ENCODE data around the gene KIF2A. TPM values are rescaled to one million over a fixed set of nuclear protein-coding genes. Genes with fewer than 3 reads are reported as not detected.

Gene KIF2A
- total and polyA plus RNA-seq, 9 of the 15 experiments (the other 6 are each of a cell fraction or from before 2014, with no cell fraction given) = 42.6 to 126 (median 77.6) TPM

- no peaks in the 10 kb centered on the region for H4K20me1 ChIP-seq (replicated peaks; ENCODE audit: control insufficient read depth, insufficient read depth, low read length)
- ChIA-PET POLR2A (no interaction called here), CTCF (ENCODE audit: low intra/inter-chr PET ratio) (no interaction called here)
- H3K79me2 ChIP-seq (ENCODE audit: control insufficient read depth, insufficient read depth, low read length) = peaks cover 95% of the 10 kb centered on the region
- peaks cover 0 to 9% of the 10 kb centered on the region in 2 experiments; a peak in 2 of 5 replicates for H3K4me1 ChIP-seq (replicated peaks in 1 of 2; ENCODE audit: control insufficient read depth in 2 of 2, insufficient read depth in 2 of 2, low read length in 2 of 2)
- in situ Hi-C loops (cut with MboI) (loop anchor here (5.0 kb wide), 1 partner anchor 115 kb away; no protein-coding TSS in a partner anchor), intact Hi-C loops (cut with micrococcal nuclease) (no loop called here)
- no peak overlapping the region for H3K4me2 ChIP-seq (ENCODE audit: insufficient read depth, low read length)
- FAIRE-seq (no peak), ATAC-seq (peak; percentile 53), DNase-seq (ENCODE audit: extremely low read depth in 1 of 4, low spot score in 3 of 4) (no peak)
- no peaks in the 10 kb centered on the region for H3K9me1 ChIP-seq (ENCODE audit: control insufficient read depth, insufficient read depth, low read length)
- no TSS peak for BruUV-seq (replicated peaks)
- no peaks in the 10 kb centered on the region for H3K9me3 ChIP-seq (replicated peaks; ENCODE audit: control insufficient read depth, insufficient read depth, low read depth, low read length)
- H3K36me3 ChIP-seq (ENCODE audit: control insufficient read depth, insufficient read depth, low read length) = peaks cover 16% of the 10 kb centered on the region; the same call in 2 of the 3 replicates
- WGBS (ENCODE audit: insufficient coverage, low coverage, missing lambda C conversion rate) = 100% methylated on average over 1 of the region's 2 CpGs
- H3K27ac ChIP-seq (ENCODE audit: extremely low read depth, low read depth, low read length) = no peak overlapping the region
- H3K27me3 ChIP-seq (ENCODE audit: control insufficient read depth in 2 of 2, insufficient read depth in 2 of 2, low read length in 2 of 2) = no peaks in the 10 kb centered on the region
- TF ChIP-seq SP1 (CRISPR knock-in tag; IDR thresholded peaks at IDR 0.05) (no peak), ZNF668 (CRISPR knock-in tag; IDR thresholded peaks at IDR 0.05) (no peak), CBFA2T3 (IDR thresholded peaks at IDR 0.05) (no peak), RAD51 (IDR thresholded peaks at IDR 0.05; ENCODE audit: borderline replicate concordance, low read depth) (no peak), HNRNPL (IDR thresholded peaks at IDR 0.05; ENCODE audit: low read depth, low read length) (no peak), HSF4 (CRISPR knock-in tag; IDR thresholded peaks at IDR 0.05; ENCODE audit: borderline replicate concordance) (no peak), NR2C1 (IDR thresholded peaks at IDR 0.05) (no peak), NR2C1 (tag; IDR thresholded peaks at IDR 0.05) (no peak), KLF6 (CRISPR knock-in tag; IDR thresholded peaks at IDR 0.05; ENCODE audit: borderline replicate concordance) (no peak)
- TF ChIP-seq, protein P1, sequence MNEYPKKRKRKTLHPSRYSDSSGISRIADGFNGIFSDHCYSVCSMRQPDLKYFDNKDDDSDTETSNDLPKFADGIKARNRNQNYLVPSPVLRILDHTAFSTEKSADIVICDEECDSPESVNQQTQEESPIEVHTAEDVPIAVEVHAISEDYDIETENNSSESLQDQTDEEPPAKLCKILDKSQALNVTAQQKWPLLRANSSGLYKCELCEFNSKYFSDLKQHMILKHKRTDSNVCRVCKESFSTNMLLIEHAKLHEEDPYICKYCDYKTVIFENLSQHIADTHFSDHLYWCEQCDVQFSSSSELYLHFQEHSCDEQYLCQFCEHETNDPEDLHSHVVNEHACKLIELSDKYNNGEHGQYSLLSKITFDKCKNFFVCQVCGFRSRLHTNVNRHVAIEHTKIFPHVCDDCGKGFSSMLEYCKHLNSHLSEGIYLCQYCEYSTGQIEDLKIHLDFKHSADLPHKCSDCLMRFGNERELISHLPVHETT (CRISPR knock-in tag; conservative IDR thresholded peaks at IDR 0.05 in 1 of 2, IDR thresholded peaks at IDR 0.05 in 1 of 2) = no peak
- H3K9ac ChIP-seq (ENCODE audit: insufficient read depth in 1 of 2, low read depth in 2 of 2, low read length in 2 of 2) = no peak overlapping the region
- H2AFZ ChIP-seq (ENCODE audit: low read depth, low read length) = no peak overlapping the region
- H3K4me3 ChIP-seq = no peak overlapping the region
Measured at GRCh38 chr5:62342476-62342837, 36.5 kb downstream of the KIF2A start.
